GM19238 (cell line): ENCODE measurements around the gene GNG13.
"Not testable (repeated sequence)": the region's sequence is repeated elsewhere in the genome, so short reads cannot be mapped to it uniquely, and the experiment has no call there.

Experiments
- DNase-seq: peaks from one replicate; pipeline ENCODE4 v3.0.0; 2011; ENCODE audit warnings: low spot score; ENCODE audit not compliant: insufficient read length

The GNG13 gene

GRCh38 chr16:763369-764183 is 37.0 kb downstream of the GNG13 start:
- DNase-seq = no peak

- DNase-seq = no peak
Observed at GRCh38 chr16:762595-763268, 37.8 kb downstream of the GNG13 start.

- no peak for DNase-seq
Observed at GRCh38 chr16:761625-762513, 38.7 kb downstream of the GNG13 start.

GRCh38 chr16:760545-761343 is 39.8 kb downstream of the GNG13 start, which contains the start of gene MSLN:
MSLN (plus strand) TSS chr16:760734; CDS start chr16:762681, 1,947 bp downstream.
- no peak for DNase-seq

GRCh38 chr16:760065-760464 is 40.5 kb downstream of the GNG13 start:
- DNase-seq = no peak

- DNase-seq = no peak
Observed at GRCh38 chr16:759110-759910, 41.2 kb downstream of the GNG13 start.

- DNase-seq = no peak
Observed at GRCh38 chr16:756428-756827, 44.1 kb downstream of the GNG13 start.

GRCh38 chr16:754656-755055 is 45.9 kb downstream of the GNG13 start:
- DNase-seq = no peak

- not testable (repeated sequence) for DNase-seq
Observed at GRCh38 chr16:754121-754607, 46.4 kb downstream of the GNG13 start.

GRCh38 chr16:752007-752312 is 48.6 kb downstream of the GNG13 start:
- DNase-seq = no peak

- no peak for DNase-seq
Observed at GRCh38 chr16:751152-752006, 49.2 kb downstream of the GNG13 start.

GRCh38 chr16:750485-750884 is 50.0 kb downstream of the GNG13 start:
- no peak for DNase-seq

GRCh38 chr16:749010-749409 is 51.5 kb downstream of the GNG13 start:
- DNase-seq = no peak
